Skeletal muscle satellite cell (primary cell): ENCODE measurements around the gene AIP. TPM values are rescaled to one million over a fixed set of nuclear protein-coding genes. Genes with fewer than 3 reads are reported as not detected.

ENCODE experiments used
- H3K27me3 ChIP-seq: 2 replicates; pipeline ENCODE4 v1.7.0; 2013; ENCODE audit warnings: low read length; ENCODE audit not compliant: control insufficient read depth, insufficient read depth
- H3K36me3 ChIP-seq: 2 replicates; pipeline ENCODE4 v1.7.0; 2013; ENCODE audit warnings: mild to moderate bottlenecking, control low read depth, low read length; ENCODE audit not compliant: insufficient read depth
- H3K4me1 ChIP-seq: 2 replicates; pipeline ENCODE4 v1.7.0; 2013; ENCODE audit warnings: low read length; ENCODE audit not compliant: control insufficient read depth, insufficient read depth
- H3K4me2 ChIP-seq: 2 replicates; pipeline ENCODE4 v1.7.0; 2013; ENCODE audit warnings: mild to moderate bottlenecking, low read length
- H3K4me3 ChIP-seq: 2 replicates; pipeline ENCODE4 v1.7.0; 2013; ENCODE audit warnings: low read length
- H3K9ac ChIP-seq: 2 replicates; pipeline ENCODE4 v1.7.0; 2013; ENCODE audit warnings: mild to moderate bottlenecking, low read depth, low read length, moderate library complexity
- H3K9me3 ChIP-seq: replicated peaks from 2 replicates; pipeline ENCODE4 v1.7.0; 2013; ENCODE audit warnings: mild to moderate bottlenecking, control low read depth, low read length
- total RNA-seq: library from RNA; depleted of rRNA; stranded (reverse); fragments of >200 nt; gene quantifications from 2 replicates; pipeline ENCODE4 v1.2.3, GENCODE V29; 2012; rRNA removed

Gene AIP
- total RNA-seq: 35.6 and 36.2 TPM in 2 replicates

DNA sequence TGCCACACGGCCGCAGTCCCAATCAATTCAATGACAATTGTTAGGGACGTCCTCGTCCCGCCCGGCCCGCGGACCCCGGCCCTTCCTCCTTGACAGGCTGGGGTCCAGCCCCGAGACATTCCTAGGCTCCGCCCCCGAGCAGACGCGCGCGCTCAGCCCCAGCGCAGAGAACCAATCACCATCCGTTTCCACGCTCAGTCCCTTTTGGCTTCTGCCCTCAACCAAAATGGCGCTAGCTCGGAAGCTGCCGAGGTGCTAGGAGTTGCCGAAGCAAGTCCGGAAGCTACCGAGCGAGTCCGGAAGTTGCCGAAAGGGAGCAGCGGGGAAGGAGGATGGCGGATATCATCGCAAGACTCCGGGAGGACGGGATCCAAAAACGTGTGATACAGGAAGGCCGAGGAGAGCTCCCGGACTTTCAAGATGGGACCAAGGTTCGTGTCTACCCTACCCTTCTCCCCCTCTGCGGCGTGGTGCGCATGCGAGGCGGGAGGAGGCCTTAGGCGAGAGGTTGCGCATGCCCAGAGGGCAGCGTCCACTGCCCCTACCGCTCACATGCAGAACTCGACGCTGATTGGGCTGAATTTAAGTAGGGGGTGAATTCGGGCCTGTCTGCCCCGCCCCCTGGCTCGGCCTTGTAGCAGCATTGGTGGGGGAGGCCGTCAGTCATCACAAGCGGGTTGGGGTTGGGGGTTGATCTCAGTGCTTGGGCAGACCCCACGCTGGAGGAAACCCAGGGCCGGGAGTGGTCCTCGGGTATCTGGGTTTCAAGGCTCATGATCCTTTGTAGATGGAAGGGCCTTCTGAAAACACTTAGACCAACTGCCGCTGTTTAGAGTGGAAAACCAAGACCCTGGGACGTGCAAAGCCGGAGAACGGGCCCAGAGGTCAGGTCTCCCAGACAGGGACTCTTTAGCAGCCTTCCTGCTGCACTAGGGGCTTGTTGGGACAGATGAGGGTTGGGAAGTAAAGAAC lies at the start of gene AIP:
TSS of gene AIP (plus strand) at position 200 of the 972 bp plus-strand sequence. CDS start at position 333, 133 bp downstream.
- Histone ChIP-seq H3K36me3 (peaks cover 6% of the 10 kb centered on the region), H3K4me3 (peak within 1 kb of the TSS; percentile 81), H3K27me3 (no peaks in the 10 kb centered on the region), H3K4me2 (peak within 1 kb of the TSS; percentile 88), H3K9ac (peak within 1 kb of the TSS; percentile 86), H3K9me3 (no peaks in the 10 kb centered on the region), H3K4me1 (peaks cover 15% of the 10 kb centered on the region)

DNA sequence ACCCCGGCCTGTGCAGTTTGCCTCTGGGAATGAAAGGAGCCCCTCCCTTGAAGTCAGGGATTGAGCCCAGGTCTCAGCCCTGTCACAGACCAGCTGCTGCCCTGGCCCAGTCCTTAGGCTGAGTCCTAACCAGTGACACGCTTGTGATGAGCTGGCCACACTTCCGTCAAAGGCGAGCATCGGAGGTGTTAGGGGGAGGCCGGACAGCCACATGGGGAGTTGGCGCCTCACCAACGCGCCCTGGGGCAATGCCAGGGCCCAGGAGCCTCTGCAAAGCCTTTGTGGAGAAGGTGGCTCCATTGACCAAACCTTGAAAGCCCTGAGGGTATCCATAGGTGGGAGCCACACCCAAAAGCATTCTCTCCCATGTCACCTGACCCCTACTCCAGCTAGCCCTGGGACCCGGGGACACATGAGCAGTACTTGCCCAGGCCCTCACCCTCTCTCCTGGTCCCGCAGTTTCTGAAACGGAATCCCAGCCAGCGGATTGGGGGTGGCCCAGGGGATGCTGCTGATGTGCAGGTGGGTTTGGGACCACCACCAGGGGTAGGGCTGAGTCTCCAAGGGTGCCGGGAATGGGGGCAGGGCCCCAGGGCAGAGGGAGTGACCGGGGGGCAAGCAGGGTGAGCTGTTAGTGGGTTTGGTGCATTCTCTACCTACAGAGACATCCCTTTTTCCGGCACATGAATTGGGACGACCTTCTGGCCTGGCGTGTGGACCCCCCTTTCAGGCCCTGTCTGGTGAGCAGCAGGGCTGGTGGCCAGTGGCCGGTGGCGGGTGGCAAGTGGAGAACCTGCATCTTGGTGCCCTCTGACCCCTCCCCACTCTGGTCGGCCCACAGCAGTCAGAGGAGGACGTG lies 49.1 kb upstream of the AIP start:
- no peak overlapping the region for H3K4me2 ChIP-seq
- H3K4me1 ChIP-seq: peaks cover 11% of the 10 kb centered on the region
- no peak overlapping the region for H3K4me3 ChIP-seq
- H3K9me3 ChIP-seq: no peaks in the 10 kb centered on the region
- peaks cover 55% of the 10 kb centered on the region for H3K36me3 ChIP-seq
- no peaks in the 10 kb centered on the region for H3K27me3 ChIP-seq
- H3K9ac ChIP-seq: no peak overlapping the region

DNA sequence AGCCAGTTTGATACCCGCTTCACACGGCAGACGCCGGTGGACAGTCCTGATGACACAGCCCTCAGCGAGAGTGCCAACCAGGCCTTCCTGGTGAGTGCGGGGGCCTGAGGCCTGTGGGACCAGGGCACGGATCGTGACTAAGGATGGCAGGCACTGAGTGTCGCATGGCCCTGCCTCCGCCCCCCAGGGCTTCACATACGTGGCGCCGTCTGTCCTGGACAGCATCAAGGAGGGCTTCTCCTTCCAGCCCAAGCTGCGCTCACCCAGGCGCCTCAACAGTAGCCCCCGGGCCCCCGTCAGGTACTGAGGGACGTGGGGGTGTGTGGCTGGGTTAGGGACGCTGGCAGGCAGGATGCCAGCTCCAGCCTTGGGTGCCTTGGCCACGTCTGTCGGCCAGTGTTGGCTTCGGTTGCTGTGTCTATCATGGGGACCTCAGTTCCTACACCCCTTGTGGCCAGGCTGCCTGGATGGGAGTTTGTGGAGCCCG lies 48.4 kb upstream of the AIP start:
- H3K36me3 ChIP-seq: peaks cover 56% of the 10 kb centered on the region

DNA sequence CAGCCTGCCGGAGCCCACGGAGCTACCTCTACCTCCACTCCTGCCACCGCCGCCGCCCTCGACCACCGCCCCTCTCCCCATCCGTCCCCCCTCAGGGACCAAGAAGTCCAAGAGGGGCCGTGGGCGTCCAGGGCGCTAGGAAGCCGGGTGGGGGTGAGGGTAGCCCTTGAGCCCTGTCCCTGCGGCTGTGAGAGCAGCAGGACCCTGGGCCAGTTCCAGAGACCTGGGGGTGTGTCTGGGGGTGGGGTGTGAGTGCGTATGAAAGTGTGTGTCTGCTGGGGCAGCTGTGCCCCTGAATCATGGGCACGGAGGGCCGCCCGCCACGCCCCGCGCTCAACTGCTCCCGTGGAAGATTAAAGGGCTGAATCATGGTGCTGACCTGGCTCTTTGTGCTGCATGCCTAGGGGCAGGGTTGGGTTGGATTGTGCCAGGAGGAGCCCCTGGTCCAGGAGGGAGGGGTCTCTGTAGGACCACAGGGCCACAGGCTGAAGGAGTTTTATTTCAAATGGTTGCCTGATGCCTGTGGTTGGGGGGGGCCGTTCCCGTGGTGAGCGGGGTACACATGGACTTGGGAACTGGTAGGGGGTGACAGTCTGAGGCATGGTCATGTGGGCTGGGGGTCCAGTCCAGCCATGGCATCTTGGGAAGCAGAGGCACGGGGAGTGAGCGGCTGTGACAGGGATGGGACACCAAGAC lies 47.6 kb upstream of the AIP start:
- Histone ChIP-seq H3K9ac (no peak overlapping the region), H3K4me3 (no peak overlapping the region), H3K9me3 (no peaks in the 10 kb centered on the region), H3K27me3 (no peaks in the 10 kb centered on the region), H3K36me3 (peaks cover 63% of the 10 kb centered on the region), H3K4me2 (no peak overlapping the region), H3K4me1 (peaks cover 17% of the 10 kb centered on the region)

More for the DNA sequence above, 48.4 kb upstream of the AIP start:
- H3K4me1 ChIP-seq: peaks cover 11% of the 10 kb centered on the region
- H3K27me3 ChIP-seq: no peaks in the 10 kb centered on the region
- no peak overlapping the region for H3K4me3 ChIP-seq
- no peaks in the 10 kb centered on the region for H3K9me3 ChIP-seq
- no peak overlapping the region for H3K9ac ChIP-seq
- H3K4me2 ChIP-seq: no peak overlapping the region

DNA sequence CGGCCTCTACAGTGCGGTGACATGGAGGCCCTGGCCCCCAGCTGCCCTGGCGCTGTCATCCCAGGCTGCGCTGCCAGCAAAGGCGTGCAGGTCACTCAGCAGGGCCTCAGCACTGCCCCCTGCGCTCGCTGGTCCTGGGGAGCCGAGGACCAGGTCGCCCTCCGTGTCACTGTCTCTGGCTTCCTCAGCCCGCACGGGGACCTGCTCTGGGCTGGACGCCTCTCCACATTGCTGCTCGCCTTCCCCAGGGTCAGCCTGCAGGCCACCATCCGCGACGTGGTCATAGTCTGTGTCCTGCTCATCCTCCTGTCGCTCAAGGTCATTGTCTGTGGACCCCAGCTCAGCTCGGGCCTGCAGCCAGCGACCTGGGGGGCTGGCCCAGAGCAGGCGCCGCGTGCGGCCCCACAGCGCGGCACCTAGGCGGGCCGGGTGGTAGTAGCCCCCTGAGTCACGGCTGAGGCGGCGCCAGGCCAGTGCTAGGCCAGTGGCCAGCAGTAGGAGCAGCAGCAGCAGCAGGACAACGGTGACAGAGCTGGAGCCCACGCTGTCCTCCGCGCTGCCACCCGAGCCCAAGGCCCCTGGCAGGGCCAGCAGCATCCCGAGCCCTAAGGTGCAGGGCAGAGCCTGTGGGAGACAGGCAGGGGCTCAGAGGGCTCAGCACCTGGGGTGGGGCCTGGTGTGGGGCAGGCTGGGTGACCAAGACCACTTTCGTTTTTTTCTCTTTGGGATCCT lies 46.9 kb upstream of the AIP start:
- Histone ChIP-seq H3K4me2 (no peak overlapping the region), H3K9ac (no peak overlapping the region), H3K27me3 (no peaks in the 10 kb centered on the region), H3K36me3 (peaks cover 68% of the 10 kb centered on the region), H3K4me1 (peaks cover 18% of the 10 kb centered on the region), H3K9me3 (no peaks in the 10 kb centered on the region), H3K4me3 (no peak overlapping the region)

DNA sequence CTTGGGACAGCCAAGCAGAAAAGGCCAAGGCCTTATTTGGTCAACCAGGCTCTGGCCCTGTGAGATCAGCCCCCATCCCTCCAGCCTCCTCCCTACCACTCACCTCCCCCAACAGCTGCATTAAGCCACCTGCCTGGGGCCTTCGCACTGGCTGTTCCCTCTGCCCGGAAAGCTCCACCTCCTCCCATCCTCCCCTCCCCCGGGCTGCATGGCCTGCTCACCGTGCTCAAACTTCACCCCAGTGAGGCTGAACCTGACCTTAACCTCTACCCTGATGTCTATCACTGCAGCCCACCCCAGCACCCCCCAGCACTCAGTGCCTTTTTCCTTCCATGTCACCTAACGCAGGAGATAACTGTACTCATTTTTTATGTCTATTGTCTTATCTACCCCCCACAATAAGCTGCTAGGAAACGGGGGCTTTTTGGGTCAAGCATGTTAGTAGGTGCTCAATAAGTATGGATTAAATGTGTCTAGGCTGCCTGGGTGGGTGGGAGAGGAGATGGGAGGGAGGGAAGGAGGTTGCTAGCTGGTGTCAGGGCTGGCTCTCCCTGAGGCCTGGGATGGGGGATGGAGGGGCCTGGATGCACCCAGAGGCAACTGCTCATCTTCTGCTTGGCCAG lies 46.3 kb upstream of the AIP start:
- Histone ChIP-seq H3K9ac (no peak overlapping the region), H3K27me3 (no peaks in the 10 kb centered on the region), H3K36me3 (peaks cover 64% of the 10 kb centered on the region), H3K4me1 (peaks cover 18% of the 10 kb centered on the region), H3K4me2 (no peak overlapping the region), H3K9me3 (no peaks in the 10 kb centered on the region), H3K4me3 (no peak overlapping the region)

DNA sequence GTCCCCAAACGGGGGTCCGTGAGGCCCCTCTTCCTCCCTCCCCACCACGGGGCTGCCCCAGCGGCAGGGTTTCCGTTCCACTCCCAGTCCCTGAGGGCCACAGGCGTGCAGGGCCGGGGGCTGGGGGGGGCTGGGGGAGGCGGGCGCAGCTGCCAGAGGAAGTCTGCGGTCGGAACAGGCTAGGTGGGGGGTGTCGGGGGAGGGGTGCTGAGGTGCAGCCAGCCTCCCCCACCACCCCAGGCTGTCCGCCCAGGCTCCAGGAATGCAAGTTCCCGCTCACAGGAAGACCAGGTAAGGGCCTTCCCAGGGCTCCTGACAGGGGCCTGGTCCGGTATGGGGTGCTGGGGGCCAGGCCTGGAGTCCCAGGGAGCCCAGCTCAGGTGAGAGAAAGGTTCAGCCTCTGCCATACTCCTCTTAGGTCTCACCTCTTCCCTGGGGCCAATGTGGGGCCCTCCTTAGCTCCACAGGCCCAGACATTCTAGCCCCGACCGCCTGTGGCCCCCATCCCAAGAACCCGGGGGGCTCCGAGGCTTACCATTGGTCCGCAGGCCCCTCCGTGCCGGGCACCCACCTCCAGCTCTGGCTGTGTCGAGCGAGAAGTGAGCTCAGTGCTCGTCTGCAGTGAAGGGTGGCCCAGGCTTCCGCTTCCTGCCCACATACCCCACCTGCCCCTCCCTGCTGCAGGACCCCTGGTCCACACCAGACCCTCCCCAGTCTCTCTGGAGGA lies 45.6 kb upstream of the AIP start, which contains the start of gene PTPRCAP:
TSS of gene PTPRCAP (minus strand) at position 601 of the 727 bp plus-strand sequence. CDS start at position 538, 63 bp downstream.
- H3K4me1 ChIP-seq: peaks cover 23% of the 10 kb centered on the region
- H3K4me3 ChIP-seq: no peak within 1 kb of the TSS
- no peaks in the 10 kb centered on the region for H3K9me3 ChIP-seq
- H3K9ac ChIP-seq: no peak within 1 kb of the TSS
- no peaks in the 10 kb centered on the region for H3K27me3 ChIP-seq
- H3K4me2 ChIP-seq: no peak within 1 kb of the TSS
- peaks cover 63% of the 10 kb centered on the region for H3K36me3 ChIP-seq

DNA sequence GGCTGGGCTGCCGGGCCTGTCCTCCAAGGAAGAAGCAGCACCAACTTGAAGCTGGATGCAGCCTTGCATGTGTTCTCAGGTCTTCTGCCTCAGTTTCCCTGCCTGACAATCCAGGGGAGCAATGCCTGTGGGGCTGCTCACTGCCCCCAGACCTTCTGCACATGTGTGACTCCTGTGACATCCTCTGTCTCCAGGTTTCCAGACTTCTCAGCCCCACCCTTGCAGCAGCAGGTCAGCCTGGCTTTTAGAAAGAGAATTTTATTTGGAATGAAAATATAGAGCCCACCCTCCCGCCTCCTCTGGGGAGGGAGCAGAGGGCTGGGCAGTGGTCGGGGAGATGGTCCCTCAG lies 45.0 kb upstream of the AIP start:
- Histone ChIP-seq H3K9me3 (no peaks in the 10 kb centered on the region), H3K4me2 (no peak overlapping the region), H3K9ac (no peak overlapping the region), H3K27me3 (no peaks in the 10 kb centered on the region), H3K4me1 (peaks cover 28% of the 10 kb centered on the region), H3K4me3 (no peak overlapping the region), H3K36me3 (peaks cover 63% of the 10 kb centered on the region)

DNA sequence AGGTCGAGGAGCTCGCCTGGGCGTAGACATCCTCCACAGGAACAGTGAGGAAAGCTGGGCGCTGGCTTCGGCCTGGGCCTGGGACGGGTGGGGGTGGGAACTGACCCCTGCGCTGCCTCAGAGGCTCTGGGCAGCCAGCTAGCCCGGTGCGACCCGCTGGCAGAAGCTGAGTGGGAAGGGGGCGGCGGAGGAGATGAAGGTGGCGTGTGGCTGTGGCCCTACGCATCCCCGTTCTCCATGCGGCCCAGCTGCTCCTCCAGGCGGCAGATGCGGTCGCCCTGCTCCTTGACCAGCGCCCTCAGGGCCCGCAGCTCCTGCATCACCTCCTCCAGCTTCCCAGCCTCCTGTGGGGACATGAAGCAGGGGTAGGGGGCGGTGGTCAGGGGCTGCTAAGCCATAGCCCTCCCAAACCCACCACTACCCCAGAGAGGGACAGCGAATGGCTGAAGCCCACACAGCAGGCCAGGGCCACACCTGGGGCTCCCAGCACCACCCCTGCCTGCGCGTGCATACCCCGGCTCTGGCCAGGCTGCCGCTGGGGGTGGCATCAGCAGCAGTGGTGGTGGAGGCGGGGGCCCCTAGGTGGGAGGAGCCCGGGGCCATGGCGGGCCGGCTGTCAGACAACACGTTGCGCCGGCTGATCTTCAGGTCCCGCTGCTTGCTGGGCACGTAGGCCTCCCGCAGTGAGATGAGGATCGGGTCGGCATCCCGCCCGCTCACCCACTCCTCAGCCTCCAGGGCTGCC lies 44.5 kb upstream of the AIP start:
- Histone ChIP-seq H3K4me1 (peaks cover 30% of the 10 kb centered on the region), H3K4me2 (no peak overlapping the region), H3K9me3 (no peaks in the 10 kb centered on the region), H3K27me3 (no peaks in the 10 kb centered on the region), H3K36me3 (peaks cover 57% of the 10 kb centered on the region), H3K4me3 (no peak overlapping the region), H3K9ac (no peak overlapping the region)
